ENCODE measurements around the gene CCDC88C. TPM values are rescaled to one million over a fixed set of nuclear protein-coding genes. Genes with fewer than 3 reads are reported as not detected.

Gene CCDC88C
- total RNA-seq, 1 experiment from 2014 or later: 64.8 TPM

DNA sequence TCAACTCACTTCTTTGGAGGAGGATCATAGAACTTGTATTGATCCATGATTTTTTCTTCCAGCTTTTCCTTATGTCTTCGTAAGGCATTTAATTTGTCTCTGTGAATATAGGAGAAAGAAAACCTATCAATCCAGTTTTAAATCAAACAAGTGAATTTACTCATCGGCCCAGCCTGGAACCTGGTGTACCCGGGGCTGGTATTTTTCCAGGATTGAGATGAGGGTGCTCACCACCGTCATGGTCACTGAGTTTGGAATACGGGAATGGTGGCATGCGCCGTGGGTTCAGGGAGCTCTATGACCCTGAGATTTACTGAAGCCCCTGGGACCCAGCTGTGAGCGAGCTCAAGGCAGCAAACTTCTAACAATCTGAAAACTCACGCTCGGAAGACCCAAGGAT lies 126.6 kb downstream of the CCDC88C start:
- POLR2A ChIA-PET: interaction anchor here (0.6 kb wide), 1 partner anchor 312 kb away, joined by 3 read pairs; no protein-coding TSS in a partner anchor
- Mint-ChIP-seq H3K36me3 (peaks cover 61% of the 10 kb centered on the region), H3K27me3 (ENCODE audit: low read depth) (no peaks in the 10 kb centered on the region), H3K27ac (no peak overlapping the region), H3K4me3 (no peak overlapping the region), H3K9me3 (no peaks in the 10 kb centered on the region), H3K4me1 (no peaks in the 10 kb centered on the region)
- TF ChIP-seq, protein P1, sequence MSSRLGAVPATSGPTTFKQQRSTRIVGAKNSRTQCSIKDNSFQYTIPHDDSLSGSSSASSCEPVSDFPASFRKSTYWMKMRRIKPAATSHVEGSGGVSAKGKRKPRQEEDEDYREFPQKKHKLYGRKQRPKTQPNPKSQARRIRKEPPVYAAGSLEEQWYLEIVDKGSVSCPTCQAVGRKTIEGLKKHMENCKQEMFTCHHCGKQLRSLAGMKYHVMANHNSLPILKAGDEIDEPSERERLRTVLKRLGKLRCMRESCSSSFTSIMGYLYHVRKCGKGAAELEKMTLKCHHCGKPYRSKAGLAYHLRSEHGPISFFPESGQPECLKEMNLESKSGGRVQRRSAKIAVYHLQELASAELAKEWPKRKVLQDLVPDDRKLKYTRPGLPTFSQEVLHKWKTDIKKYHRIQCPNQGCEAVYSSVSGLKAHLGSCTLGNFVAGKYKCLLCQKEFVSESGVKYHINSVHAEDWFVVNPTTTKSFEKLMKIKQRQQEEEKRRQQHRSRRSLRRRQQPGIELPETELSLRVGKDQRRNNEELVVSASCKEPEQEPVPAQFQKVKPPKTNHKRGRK (CRISPR knock-in tag; IDR thresholded peaks at IDR 0.05; ENCODE audit: borderline replicate concordance): no peak
- ATAC-seq (no peak), DNase-seq (ENCODE audit: low spot score) (no peak)
- CTCF ChIA-PET: interaction anchor here (1.5 kb wide), 1 partner anchor 33 kb away, joined by 4 read pairs; no protein-coding TSS in a partner anchor

DNA sequence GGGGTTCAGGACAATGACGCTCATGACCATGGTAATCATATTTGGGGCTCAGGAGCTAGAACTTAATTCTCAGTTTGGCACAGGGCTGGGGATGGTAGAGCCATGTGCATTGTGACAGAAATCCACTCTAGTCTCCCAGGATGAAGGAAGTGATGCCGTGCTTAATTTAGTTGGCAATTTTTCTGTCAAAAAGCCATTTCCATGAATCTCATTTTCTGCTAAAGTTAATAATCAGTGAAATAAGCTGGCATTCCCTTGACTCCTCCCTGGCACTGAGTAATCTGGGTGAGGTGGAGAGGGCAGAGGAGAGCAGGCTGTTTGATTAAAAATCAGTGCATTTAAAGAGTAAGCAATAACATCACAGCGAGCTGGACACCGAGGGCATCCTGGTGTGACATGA lies 128.2 kb downstream of the CCDC88C start:
- no peak overlapping the region for H3K27ac Mint-ChIP-seq
- H3K36me3 Mint-ChIP-seq: peaks cover 67% of the 10 kb centered on the region
- no peak for ATAC-seq
- no peaks in the 10 kb centered on the region for H3K27me3 Mint-ChIP-seq (ENCODE audit: low read depth)
- TF ChIP-seq GTF2I (CRISPR knock-in tag; conservative IDR thresholded peaks at IDR 0.05) (no peak), NR1H2 (CRISPR knock-in tag; IDR thresholded peaks at IDR 0.05) (no peak), ZNF671 (CRISPR knock-in tag; IDR thresholded peaks at IDR 0.05) (no peak)
- no peak for DNase-seq (ENCODE audit: low spot score)
- ChIA-PET POLR2A (no interaction called here), CTCF (no interaction called here)
- H3K9me3 Mint-ChIP-seq: no peaks in the 10 kb centered on the region
- no peak overlapping the region for H3K4me3 Mint-ChIP-seq
- no peaks in the 10 kb centered on the region for H3K4me1 Mint-ChIP-seq

DNA sequence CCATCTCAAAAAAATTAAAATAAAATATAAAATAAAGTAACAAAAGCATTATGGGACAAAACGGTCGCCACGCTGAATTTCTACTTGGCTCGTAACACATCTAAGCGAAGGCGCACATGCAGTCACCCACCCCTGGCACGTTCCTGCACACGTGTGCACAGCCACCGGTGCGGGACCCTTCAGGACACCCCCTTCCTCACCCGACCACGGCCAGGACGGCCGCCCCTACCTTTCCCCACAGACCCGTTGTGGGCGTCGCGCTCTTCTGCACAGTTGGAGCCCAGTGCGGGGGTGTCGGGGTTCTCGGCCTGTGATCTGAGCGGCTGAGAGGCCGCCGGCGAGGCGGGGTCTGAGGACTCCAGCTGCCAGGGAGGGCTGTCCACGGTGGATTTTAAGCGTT lies 128.7 kb downstream of the CCDC88C start:
- no peak overlapping the region for H3K4me3 Mint-ChIP-seq
- no peak for DNase-seq (ENCODE audit: low spot score)
- no peaks in the 10 kb centered on the region for H3K4me1 Mint-ChIP-seq
- no peak overlapping the region for H3K27ac Mint-ChIP-seq
- POLR2A ChIA-PET: no interaction called here
- no peak for ATAC-seq
- H3K27me3 Mint-ChIP-seq (ENCODE audit: low read depth): no peaks in the 10 kb centered on the region
- no peaks in the 10 kb centered on the region for H3K9me3 Mint-ChIP-seq
- peaks cover 66% of the 10 kb centered on the region for H3K36me3 Mint-ChIP-seq
- CTCF ChIA-PET: no interaction called here
- no peak for TF ChIP-seq RELA (CRISPR knock-in tag; IDR thresholded peaks at IDR 0.05; ENCODE audit: borderline replicate concordance)
- TF ChIP-seq, protein P2, sequence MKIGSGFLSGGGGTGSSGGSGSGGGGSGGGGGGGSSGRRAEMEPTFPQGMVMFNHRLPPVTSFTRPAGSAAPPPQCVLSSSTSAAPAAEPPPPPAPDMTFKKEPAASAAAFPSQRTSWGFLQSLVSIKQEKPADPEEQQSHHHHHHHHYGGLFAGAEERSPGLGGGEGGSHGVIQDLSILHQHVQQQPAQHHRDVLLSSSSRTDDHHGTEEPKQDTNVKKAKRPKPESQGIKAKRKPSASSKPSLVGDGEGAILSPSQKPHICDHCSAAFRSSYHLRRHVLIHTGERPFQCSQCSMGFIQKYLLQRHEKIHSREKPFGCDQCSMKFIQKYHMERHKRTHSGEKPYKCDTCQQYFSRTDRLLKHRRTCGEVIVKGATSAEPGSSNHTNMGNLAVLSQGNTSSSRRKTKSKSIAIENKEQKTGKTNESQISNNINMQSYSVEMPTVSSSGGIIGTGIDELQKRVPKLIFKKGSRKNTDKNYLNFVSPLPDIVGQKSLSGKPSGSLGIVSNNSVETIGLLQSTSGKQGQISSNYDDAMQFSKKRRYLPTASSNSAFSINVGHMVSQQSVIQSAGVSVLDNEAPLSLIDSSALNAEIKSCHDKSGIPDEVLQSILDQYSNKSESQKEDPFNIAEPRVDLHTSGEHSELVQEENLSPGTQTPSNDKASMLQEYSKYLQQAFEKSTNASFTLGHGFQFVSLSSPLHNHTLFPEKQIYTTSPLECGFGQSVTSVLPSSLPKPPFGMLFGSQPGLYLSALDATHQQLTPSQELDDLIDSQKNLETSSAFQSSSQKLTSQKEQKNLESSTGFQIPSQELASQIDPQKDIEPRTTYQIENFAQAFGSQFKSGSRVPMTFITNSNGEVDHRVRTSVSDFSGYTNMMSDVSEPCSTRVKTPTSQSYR (CRISPR knock-in tag; IDR thresholded peaks at IDR 0.05): no peak
- TF ChIP-seq CREB1 (CRISPR knock-in tag; IDR thresholded peaks at IDR 0.05): no peak
- no peak for TF ChIP-seq CREM (CRISPR knock-in tag; IDR thresholded peaks at IDR 0.05)
- TF ChIP-seq NFYB (CRISPR knock-in tag; conservative IDR thresholded peaks at IDR 0.05; ENCODE audit: low read depth): no peak
- TF ChIP-seq, protein P3, sequence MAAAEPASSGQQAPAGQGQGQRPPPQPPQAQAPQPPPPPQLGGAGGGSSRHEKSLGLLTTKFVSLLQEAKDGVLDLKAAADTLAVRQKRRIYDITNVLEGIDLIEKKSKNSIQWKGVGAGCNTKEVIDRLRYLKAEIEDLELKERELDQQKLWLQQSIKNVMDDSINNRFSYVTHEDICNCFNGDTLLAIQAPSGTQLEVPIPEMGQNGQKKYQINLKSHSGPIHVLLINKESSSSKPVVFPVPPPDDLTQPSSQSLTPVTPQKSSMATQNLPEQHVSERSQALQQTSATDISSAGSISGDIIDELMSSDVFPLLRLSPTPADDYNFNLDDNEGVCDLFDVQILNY (CRISPR knock-in tag; IDR thresholded peaks at IDR 0.05): no peak
- TF ChIP-seq, protein P4, sequence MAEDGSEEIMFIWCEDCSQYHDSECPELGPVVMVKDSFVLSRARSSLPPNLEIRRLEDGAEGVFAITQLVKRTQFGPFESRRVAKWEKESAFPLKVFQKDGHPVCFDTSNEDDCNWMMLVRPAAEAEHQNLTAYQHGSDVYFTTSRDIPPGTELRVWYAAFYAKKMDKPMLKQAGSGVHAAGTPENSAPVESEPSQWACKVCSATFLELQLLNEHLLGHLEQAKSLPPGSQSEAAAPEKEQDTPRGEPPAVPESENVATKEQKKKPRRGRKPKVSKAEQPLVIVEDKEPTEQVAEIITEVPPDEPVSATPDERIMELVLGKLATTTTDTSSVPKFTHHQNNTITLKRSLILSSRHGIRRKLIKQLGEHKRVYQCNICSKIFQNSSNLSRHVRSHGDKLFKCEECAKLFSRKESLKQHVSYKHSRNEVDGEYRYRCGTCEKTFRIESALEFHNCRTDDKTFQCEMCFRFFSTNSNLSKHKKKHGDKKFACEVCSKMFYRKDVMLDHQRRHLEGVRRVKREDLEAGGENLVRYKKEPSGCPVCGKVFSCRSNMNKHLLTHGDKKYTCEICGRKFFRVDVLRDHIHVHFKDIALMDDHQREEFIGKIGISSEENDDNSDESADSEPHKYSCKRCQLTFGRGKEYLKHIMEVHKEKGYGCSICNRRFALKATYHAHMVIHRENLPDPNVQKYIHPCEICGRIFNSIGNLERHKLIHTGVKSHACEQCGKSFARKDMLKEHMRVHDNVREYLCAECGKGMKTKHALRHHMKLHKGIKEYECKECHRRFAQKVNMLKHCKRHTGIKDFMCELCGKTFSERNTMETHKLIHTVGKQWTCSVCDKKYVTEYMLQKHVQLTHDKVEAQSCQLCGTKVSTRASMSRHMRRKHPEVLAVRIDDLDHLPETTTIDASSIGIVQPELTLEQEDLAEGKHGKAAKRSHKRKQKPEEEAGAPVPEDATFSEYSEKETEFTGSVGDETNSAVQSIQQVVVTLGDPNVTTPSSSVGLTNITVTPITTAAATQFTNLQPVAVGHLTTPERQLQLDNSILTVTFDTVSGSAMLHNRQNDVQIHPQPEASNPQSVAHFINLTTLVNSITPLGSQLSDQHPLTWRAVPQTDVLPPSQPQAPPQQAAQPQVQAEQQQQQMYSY (CRISPR knock-in tag; IDR thresholded peaks at IDR 0.05): no peak
- no peak for TF ChIP-seq MXD4 (CRISPR knock-in tag; IDR thresholded peaks at IDR 0.05; ENCODE audit: borderline replicate concordance)
- no peak for TF ChIP-seq ZNF396 (CRISPR knock-in tag; IDR thresholded peaks at IDR 0.05; ENCODE audit: borderline replicate concordance)
- no peak for TF ChIP-seq NR1H2 (CRISPR knock-in tag; IDR thresholded peaks at IDR 0.05)
- no peak for TF ChIP-seq ZNF416 (CRISPR knock-in tag; IDR thresholded peaks at IDR 0.05)
- TF ChIP-seq HMGA2 (CRISPR knock-in tag; IDR thresholded peaks at IDR 0.05): no peak
- no peak for TF ChIP-seq TEAD1 (CRISPR knock-in tag; IDR thresholded peaks at IDR 0.05)
- TF ChIP-seq, protein P5, sequence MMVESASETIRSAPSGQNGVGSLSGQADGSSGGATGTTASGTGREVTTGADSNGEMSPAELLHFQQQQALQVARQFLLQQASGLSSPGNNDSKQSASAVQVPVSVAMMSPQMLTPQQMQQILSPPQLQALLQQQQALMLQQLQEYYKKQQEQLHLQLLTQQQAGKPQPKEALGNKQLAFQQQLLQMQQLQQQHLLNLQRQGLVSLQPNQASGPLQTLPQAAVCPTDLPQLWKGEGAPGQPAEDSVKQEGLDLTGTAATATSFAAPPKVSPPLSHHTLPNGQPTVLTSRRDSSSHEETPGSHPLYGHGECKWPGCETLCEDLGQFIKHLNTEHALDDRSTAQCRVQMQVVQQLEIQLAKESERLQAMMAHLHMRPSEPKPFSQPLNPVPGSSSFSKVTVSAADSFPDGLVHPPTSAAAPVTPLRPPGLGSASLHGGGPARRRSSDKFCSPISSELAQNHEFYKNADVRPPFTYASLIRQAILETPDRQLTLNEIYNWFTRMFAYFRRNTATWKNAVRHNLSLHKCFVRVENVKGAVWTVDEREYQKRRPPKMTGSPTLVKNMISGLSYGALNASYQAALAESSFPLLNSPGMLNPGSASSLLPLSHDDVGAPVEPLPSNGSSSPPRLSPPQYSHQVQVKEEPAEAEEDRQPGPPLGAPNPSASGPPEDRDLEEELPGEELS (CRISPR knock-in tag; IDR thresholded peaks at IDR 0.05): no peak
- TF ChIP-seq SOX15 (CRISPR knock-in tag; IDR thresholded peaks at IDR 0.05): no peak
- TF ChIP-seq JUN (CRISPR knock-in tag; IDR thresholded peaks at IDR 0.05): no peak
